Fibroblast of lung (primary cell): ENCODE data around the gene STAC.

Experiments
- EZH2 ChIP-seq: IDR thresholded peaks from 2 replicates; pipeline ENCODE4 v1.5.1; 2012; ENCODE audit warnings: low read length, control low read depth, mild to moderate bottlenecking; ENCODE audit errors: missing control alignments
- TF ChIP-seq, protein P1 (sequence below), 2 donors: IDR thresholded peaks in 1 of 2; conservative IDR thresholded peaks in 1 of 2; 1 replicate in 1 of 2; 2 replicates in 1 of 2; pipeline ENCODE4 v1.5.1; 2011 to 2012; ENCODE audit warnings: low read length in 2 of 2, control low read depth in 1 of 2, inconsistent platforms in 1 of 2, low read depth in 1 of 2, mild to moderate bottlenecking in 1 of 2

DNA sequence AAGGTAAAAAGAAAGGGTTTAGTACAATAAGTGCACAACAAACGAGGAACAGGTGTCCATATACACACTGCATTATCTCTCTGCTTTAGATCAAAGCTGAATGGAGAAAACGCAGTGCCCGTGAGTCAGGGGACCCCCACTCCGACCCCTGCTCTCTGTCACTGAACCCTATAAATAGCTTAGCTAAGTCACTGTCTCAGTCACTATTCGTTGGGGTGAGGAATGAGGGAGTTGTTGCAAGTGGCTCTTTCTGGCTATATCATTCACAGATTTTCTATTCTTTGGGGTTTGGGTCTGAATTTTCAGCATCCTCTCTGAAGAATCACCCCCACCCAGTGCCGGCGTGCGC lies 458 bp upstream of the STAC start:
- TF ChIP-seq, protein P1, sequence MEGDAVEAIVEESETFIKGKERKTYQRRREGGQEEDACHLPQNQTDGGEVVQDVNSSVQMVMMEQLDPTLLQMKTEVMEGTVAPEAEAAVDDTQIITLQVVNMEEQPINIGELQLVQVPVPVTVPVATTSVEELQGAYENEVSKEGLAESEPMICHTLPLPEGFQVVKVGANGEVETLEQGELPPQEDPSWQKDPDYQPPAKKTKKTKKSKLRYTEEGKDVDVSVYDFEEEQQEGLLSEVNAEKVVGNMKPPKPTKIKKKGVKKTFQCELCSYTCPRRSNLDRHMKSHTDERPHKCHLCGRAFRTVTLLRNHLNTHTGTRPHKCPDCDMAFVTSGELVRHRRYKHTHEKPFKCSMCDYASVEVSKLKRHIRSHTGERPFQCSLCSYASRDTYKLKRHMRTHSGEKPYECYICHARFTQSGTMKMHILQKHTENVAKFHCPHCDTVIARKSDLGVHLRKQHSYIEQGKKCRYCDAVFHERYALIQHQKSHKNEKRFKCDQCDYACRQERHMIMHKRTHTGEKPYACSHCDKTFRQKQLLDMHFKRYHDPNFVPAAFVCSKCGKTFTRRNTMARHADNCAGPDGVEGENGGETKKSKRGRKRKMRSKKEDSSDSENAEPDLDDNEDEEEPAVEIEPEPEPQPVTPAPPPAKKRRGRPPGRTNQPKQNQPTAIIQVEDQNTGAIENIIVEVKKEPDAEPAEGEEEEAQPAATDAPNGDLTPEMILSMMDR (conservative IDR thresholded peaks at IDR 0.05 in 1 of 2, IDR thresholded peaks at IDR 0.05 in 1 of 2; ENCODE audit: low read depth in 1 of 2, low read length in 2 of 2) = no peak
- TF ChIP-seq EZH2 = no peak
